Cardiac fibroblast (primary cell): ENCODE measurements around the gene SCPEP1.
"Not testable (repeated sequence)": the region's sequence is repeated elsewhere in the genome, so short reads cannot be mapped to it uniquely, and the experiment has no call there.

Experiments
- DNase-seq, 2 donors: peaks; one replicate each; pipeline versions ENCODE4 v3.0.0 to v3.0.0-alpha.2; 2010; ENCODE audit warnings: low read depth in 2 of 2
- H3K4me3 ChIP-seq, 2 donors: replicated peaks in 1 of 2; 1 replicate in 1 of 2; 2 replicates in 1 of 2; pipeline ENCODE4 v1.5.1; 2011; ENCODE audit warnings: low read depth in 2 of 2, low read length in 2 of 2, mild to moderate bottlenecking in 2 of 2, moderate library complexity in 1 of 2
- TF ChIP-seq, protein P1 (sequence below): IDR thresholded peaks from one replicate; pipeline ENCODE4 v1.5.1; 2011; ENCODE audit warnings: low read depth, mild to moderate bottlenecking, low read length, inconsistent platforms

Gene SCPEP1

DNA sequence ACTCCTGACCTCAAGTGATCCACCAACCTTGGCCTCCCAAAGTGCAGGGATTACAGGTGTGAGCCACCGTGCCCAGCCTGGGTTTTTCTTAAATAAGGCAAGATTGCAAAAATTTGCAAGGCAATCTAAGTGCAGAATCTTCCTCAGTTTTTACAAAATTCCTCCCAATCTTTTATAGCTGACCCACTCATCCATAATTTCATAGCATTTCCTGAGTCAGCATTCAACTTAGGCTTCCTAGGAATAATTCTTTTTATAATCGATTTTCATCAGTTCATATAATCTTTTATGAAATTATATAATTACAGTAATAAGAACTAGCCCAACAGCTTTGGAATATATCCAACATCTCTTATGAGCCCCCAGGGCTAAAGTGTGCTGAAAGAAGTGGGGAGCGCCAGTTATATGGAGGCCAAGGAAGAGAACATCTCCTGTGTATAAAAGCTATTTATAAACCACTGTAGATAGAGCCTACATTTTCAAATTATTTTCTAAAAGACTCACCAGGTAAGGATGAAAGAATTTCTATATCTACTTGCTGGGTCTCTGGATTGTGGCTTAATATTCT lies 31.9 kb upstream of the SCPEP1 start:
- DNase-seq, result no peak
- H3K4me3 ChIP-seq, result no peak overlapping the region
- TF ChIP-seq, protein P1, sequence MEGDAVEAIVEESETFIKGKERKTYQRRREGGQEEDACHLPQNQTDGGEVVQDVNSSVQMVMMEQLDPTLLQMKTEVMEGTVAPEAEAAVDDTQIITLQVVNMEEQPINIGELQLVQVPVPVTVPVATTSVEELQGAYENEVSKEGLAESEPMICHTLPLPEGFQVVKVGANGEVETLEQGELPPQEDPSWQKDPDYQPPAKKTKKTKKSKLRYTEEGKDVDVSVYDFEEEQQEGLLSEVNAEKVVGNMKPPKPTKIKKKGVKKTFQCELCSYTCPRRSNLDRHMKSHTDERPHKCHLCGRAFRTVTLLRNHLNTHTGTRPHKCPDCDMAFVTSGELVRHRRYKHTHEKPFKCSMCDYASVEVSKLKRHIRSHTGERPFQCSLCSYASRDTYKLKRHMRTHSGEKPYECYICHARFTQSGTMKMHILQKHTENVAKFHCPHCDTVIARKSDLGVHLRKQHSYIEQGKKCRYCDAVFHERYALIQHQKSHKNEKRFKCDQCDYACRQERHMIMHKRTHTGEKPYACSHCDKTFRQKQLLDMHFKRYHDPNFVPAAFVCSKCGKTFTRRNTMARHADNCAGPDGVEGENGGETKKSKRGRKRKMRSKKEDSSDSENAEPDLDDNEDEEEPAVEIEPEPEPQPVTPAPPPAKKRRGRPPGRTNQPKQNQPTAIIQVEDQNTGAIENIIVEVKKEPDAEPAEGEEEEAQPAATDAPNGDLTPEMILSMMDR, result no peak

DNA sequence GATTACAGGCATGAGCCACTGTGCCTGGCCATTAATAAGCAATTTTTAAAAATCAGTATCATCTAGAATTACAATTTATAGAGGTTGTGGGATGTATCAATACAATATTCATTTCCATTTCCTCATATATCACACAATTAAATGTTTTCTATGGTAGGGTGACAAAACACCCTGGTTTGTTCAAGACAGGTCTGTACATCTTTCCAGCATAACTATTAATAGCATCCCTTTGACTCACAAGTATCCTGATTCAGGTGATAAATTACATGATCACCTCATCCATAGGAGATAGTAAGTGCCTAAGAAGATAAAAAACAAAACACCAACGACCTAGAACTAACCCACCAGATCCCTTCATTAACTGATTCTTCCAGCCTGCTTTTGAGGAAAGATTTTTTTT lies 30.2 kb upstream of the SCPEP1 start:
- no peak for DNase-seq
- TF ChIP-seq, protein P1, result no peak
- no peak overlapping the region for H3K4me3 ChIP-seq

DNA sequence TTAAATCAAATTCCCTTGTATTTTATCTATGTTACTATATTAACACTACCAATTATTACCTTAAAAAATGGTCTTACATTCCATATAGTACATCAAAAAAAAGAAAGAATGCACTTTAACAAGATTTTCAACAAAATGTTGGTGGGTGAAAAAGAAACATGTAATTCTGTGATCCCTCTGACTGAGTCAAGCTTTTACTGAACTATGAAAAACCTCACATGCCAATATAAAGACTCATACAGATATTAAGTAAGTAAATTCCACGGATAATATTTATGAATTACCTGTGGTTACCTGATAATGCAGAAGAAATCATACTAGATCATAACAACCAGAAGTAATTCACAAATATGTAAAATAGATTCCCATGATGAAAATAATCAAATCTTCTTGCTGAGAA lies 29.4 kb upstream of the SCPEP1 start:
- no peak for DNase-seq
- no peak overlapping the region for H3K4me3 ChIP-seq
- TF ChIP-seq, protein P1, result no peak

- no peak for DNase-seq
- no peak overlapping the region for H3K4me3 ChIP-seq
- TF ChIP-seq, protein P1, result no peak
Measured at GRCh38 chr17:56949595-56949994, 28.3 kb upstream of the SCPEP1 start.

- no peak overlapping the region for H3K4me3 ChIP-seq
- no peak for DNase-seq
- TF ChIP-seq, protein P1, result no peak
Measured at GRCh38 chr17:56956992-56957391, 20.9 kb upstream of the SCPEP1 start.

DNA sequence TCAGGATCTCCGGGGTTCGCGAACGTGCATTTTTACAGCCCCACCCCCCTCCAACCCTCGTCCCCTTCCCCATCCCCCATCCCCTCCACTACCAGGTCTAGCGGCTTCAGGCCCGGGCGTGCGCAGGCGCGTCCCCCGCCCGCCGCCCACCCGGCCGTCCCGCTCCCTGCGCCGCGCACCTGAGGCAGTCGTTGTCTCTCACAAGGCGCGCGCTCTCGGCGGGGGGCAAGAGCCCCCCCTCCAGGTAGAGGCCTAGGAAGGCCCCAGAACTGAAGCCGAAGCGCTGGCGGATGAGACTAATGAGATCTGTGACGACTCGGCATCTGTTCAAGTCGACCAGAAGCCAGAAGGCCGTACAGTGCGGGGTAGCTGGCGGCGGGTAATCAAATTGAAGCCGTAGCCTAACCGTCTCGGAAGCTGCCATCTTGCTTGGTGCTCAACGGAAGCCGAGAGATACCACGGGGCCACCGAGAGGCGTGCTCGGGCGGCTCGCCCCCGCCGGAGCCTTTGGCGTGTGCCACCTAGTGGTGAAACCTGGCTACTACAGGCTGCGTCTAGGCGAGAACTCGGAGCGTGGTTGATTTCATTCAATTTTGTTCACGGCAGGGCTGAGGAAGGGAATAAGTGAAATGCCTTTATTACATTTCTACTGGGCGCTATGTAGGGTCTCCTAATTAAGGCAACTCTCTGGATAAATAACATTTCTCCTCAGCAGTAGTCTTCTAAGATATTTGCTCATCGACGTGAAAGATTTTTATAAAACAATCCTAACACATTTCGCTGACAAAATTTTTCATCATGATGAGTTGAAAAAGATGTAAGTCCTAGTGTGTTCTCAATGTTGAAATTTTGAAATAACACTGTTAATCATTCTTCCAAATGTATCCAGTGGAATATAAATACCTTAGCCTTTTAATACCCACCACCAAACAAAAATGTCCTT lies 17.1 kb upstream of the SCPEP1 start, which contains the start of gene COIL:
TSS of gene COIL (minus strand) at position 455 of the 943 bp plus-strand sequence. CDS start at position 424, 31 bp downstream.
- peak within 1 kb of the TSS; percentile 83 to 85 for H3K4me3 ChIP-seq
- TF ChIP-seq, protein P1, result peak; percentile 100

GRCh38 chr17:56965241-56965640 lies 12.7 kb upstream of the SCPEP1 start:
- not testable (repeated sequence) for H3K4me3 ChIP-seq, DNase-seq

More for the DNA sequence above, 17.1 kb upstream of the SCPEP1 start, which contains the start of gene COIL:
- DNase-seq, result peak; percentile 93 to 94

DNA sequence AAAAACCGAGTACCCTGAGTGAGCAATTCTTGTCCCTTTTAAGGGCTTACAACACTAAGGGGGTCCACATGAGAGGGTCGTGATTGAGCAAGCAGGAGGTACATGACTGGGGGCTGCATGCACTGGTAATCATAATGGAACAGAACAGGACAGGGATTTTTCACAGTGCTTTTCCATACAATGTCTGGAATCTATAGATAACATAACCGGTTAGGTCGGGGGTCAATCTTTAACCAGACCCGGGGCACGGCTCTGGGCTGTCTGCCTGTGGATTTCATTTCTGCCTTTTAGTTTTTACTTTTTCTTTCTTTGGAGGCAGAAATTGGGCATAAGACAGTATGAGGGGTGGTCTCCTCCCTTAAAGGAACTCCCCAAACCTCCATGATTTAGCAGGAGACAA lies 12.2 kb upstream of the SCPEP1 start:
- not testable (repeated sequence) for DNase-seq, H3K4me3 ChIP-seq
